Endodermal cell (in vitro differentiated cells): Measurements from ENCODE around the gene TMEM138. TPM values are rescaled to one million over a fixed set of nuclear protein-coding genes. Genes with fewer than 3 reads are reported as not detected.
A peak's percentile ranks its signal among the peaks of the same experiment; 100 is the strongest.

ENCODE experiments used
- DNase-seq: peaks from one replicate; pipeline ENCODE4 v3.0.0-alpha.2; 2017
- H3K27ac ChIP-seq: 2 replicates; pipeline ENCODE4 v1.5.1; 2013; ENCODE audit warnings: mild to moderate bottlenecking, low read depth, low read length, moderate library complexity
- H3K27me3 ChIP-seq: 2 replicates; pipeline ENCODE4 v1.6.1; 2013; ENCODE audit warnings: mild to moderate bottlenecking, low read length, moderate library complexity; ENCODE audit not compliant: insufficient read depth, control insufficient read depth, poor library complexity, severe bottlenecking
- H3K36me3 ChIP-seq: 2 replicates; pipeline ENCODE4 v1.7.0; 2013; ENCODE audit warnings: mild to moderate bottlenecking, low read length, moderate library complexity; ENCODE audit not compliant: control insufficient read depth, insufficient read depth
- H3K4me1 ChIP-seq: one replicate; pipeline ENCODE4 v1.7.0; 2013; ENCODE audit warnings: low read length; ENCODE audit not compliant: control insufficient read depth, insufficient read depth
- H3K4me3 ChIP-seq: 2 replicates; pipeline ENCODE4 v1.5.1; 2013; ENCODE audit warnings: mild to moderate bottlenecking, low read length, moderate library complexity
- H3K9ac ChIP-seq: 2 replicates; pipeline ENCODE4 v1.6.1; 2013; ENCODE audit warnings: mild to moderate bottlenecking, low read length, moderate library complexity; ENCODE audit not compliant: poor library complexity, severe bottlenecking; ENCODE audit errors: extremely low read depth
- H3K9me3 ChIP-seq: 2 replicates; pipeline ENCODE4 v1.6.1; 2013; ENCODE audit warnings: mild to moderate bottlenecking, low read length, moderate library complexity; ENCODE audit not compliant: control insufficient read depth
- H3K27ac Mint-ChIP-seq: 2 replicates; pipeline ENCODE4 v1.8.0; 2020; ENCODE audit warnings: mixed read lengths
- H3K27me3 Mint-ChIP-seq: 2 replicates; pipeline ENCODE4 v1.8.0; 2021; ENCODE audit warnings: mild to moderate bottlenecking, mixed read lengths; ENCODE audit not compliant: insufficient read depth
- H3K36me3 Mint-ChIP-seq: 2 replicates; pipeline ENCODE4 v1.8.0; 2020; ENCODE audit warnings: low read depth, mixed read lengths
- H3K4me1 Mint-ChIP-seq: 2 replicates; pipeline ENCODE4 v1.8.0; 2020; ENCODE audit warnings: mixed read lengths
- H3K4me3 Mint-ChIP-seq: 2 replicates; pipeline ENCODE4 v1.8.0; 2020; ENCODE audit warnings: mild to moderate bottlenecking, moderate library complexity, mixed read lengths
- H3K9me3 Mint-ChIP-seq: 2 replicates; pipeline ENCODE4 v1.8.0; 2020; ENCODE audit warnings: mild to moderate bottlenecking, mixed read lengths
- WGBS, 2 experiments: methylation state at CpG; one replicate each; pipeline versions ENCODE4 v1.1.5 to v1.1.7; 2013; ENCODE audit warnings: missing lambda C conversion rate in 2 of 2, mixed read lengths in 1 of 2; ENCODE audit not compliant: insufficient coverage in 1 of 2, insufficient read length in 1 of 2; 5-methylcytosine and 5-hydroxymethylcytosine counted together
- total RNA-seq, 2 donors: library from RNA; stranded (reverse); fragmentation: NEBNext Ultra II Directional in 1 of 2; extraction: Animal tissue kit (Norgen Biotek cat#: 25700) in 1 of 2; gene quantifications; 2 replicates in 1 of 2; 3 replicates in 1 of 2; pipeline ENCODE4 v1.2.1, GENCODE V29; 2021
- TF ChIP-seq, protein P1 (sequence below): fragments of 200-600 bp; sonication (generic); conservative IDR thresholded peaks from 2 replicates; pipeline ENCODE4 v1.5.0; 2021; ENCODE audit warnings: antibody characterized with exemption, mild to moderate bottlenecking

The TMEM138 gene
- total RNA-seq, 2 donors from 2014 or later, result 26.5 to 29.3 TPM

DNA sequence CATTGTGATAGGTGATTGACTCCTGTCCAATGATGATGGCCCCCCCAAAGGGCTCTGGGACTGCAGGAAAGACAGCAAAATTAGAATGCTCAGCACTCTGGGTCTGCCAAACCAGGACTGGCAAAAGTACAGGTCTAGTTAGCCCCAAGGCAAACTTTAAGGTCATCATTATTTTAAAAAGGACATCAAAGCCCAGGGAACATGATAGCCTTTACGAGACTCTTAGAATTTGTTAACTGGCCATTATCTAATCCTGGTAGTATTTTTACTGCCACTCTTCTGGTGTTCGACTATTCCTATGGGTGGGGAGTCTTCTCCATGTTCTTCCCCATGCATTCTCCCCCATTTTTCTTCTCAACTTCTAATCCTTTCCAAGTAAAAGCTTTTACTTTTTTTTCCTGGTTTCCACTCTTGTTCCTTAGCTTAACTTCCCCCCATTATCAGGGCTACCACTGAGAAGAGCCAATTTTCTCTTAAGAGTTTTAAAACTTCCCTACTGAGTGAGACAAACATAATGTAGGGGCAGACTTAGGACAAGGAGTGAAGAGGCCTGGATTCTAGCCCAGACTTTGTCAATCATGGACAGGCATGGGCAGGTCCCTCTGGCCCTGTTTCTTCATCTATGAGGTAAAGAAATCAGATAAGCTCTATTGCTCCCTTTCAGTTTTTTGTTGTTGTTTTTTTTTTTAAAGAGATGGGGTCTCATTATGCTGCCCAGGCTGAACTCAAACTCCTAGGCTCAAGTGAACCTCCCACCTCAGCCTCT lies 36.3 kb upstream of the TMEM138 start:
- DNase-seq, result no peak
- H3K4me3 Mint-ChIP-seq, result no peak overlapping the region
- H3K4me1 ChIP-seq, result peaks cover 7% of the 10 kb centered on the region
- H3K27ac Mint-ChIP-seq, result peak overlapping the region; percentile 57
- WGBS, 2 experiments, result 82 to 93% methylated on average over 2 of the region's 2 CpGs
- no peak overlapping the region for H3K27ac ChIP-seq
- H3K9me3 Mint-ChIP-seq, result no peaks in the 10 kb centered on the region
- H3K9me3 ChIP-seq, result no peaks in the 10 kb centered on the region
- H3K9ac ChIP-seq, result no peak overlapping the region
- peaks cover 89% of the 10 kb centered on the region for H3K36me3 ChIP-seq
- H3K36me3 Mint-ChIP-seq, result peaks cover 72% of the 10 kb centered on the region
- H3K27me3 ChIP-seq, result no peaks in the 10 kb centered on the region
- TF ChIP-seq, protein P1, sequence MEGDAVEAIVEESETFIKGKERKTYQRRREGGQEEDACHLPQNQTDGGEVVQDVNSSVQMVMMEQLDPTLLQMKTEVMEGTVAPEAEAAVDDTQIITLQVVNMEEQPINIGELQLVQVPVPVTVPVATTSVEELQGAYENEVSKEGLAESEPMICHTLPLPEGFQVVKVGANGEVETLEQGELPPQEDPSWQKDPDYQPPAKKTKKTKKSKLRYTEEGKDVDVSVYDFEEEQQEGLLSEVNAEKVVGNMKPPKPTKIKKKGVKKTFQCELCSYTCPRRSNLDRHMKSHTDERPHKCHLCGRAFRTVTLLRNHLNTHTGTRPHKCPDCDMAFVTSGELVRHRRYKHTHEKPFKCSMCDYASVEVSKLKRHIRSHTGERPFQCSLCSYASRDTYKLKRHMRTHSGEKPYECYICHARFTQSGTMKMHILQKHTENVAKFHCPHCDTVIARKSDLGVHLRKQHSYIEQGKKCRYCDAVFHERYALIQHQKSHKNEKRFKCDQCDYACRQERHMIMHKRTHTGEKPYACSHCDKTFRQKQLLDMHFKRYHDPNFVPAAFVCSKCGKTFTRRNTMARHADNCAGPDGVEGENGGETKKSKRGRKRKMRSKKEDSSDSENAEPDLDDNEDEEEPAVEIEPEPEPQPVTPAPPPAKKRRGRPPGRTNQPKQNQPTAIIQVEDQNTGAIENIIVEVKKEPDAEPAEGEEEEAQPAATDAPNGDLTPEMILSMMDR, result no peak
- H3K4me3 ChIP-seq, result no peak overlapping the region
- no peaks in the 10 kb centered on the region for H3K27me3 Mint-ChIP-seq
- H3K4me1 Mint-ChIP-seq, result peaks cover 16% of the 10 kb centered on the region

DNA sequence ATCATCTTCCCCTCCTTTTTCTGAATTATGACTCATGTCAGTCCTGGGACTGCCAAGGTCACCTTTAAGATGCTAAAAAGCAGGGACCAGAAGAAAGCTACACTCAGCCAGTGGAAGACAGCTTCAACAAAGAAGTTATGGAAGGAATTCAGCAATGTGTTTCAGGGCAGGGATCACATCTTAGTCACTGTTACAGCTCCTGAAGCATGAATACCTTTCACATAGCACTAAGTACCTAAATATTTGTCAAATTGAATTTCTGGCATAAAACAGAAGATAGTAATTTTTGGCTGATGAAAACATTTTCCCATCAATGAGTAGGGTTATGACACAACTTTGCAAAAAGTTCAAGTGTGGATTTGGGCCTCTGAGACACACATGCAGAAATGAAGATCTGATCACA lies 34.5 kb upstream of the TMEM138 start:
- H3K9me3 Mint-ChIP-seq, result no peaks in the 10 kb centered on the region
- H3K4me3 Mint-ChIP-seq, result no peak overlapping the region
- H3K27me3 Mint-ChIP-seq, result no peaks in the 10 kb centered on the region
- no peak for DNase-seq
- H3K36me3 Mint-ChIP-seq, result peaks cover 57% of the 10 kb centered on the region
- no peaks in the 10 kb centered on the region for H3K9me3 ChIP-seq
- H3K9ac ChIP-seq, result no peak overlapping the region
- H3K27me3 ChIP-seq, result no peaks in the 10 kb centered on the region
- no peak overlapping the region for H3K4me3 ChIP-seq
- H3K27ac Mint-ChIP-seq, result no peak overlapping the region
- no peak overlapping the region for H3K27ac ChIP-seq
- H3K36me3 ChIP-seq, result peaks cover 71% of the 10 kb centered on the region
- H3K4me1 Mint-ChIP-seq, result peaks cover 26% of the 10 kb centered on the region
- TF ChIP-seq, protein P1, result no peak
- peaks cover 7% of the 10 kb centered on the region for H3K4me1 ChIP-seq

DNA sequence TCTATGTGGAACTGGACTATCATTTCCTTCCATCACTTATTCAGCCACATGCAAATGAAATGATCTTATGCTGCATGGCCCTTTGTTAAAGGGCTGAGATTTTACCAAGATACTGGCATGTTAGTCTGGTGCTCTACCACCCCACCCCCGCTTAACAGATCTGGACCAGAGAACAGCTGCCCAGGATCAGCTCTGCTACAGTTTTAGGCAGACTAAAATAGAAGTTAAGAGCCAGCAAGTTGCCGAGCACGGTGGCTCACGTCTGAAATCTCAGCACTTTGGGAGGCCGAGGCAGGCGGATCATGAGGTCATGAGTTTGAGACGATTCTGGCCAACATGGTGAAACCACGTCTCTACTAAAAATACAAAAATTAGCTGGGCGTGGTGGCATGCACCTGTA lies 33.8 kb upstream of the TMEM138 start:
- H3K27me3 Mint-ChIP-seq, result no peaks in the 10 kb centered on the region
- H3K36me3 ChIP-seq, result peaks cover 64% of the 10 kb centered on the region
- H3K27ac Mint-ChIP-seq, result no peak overlapping the region
- H3K4me3 Mint-ChIP-seq, result no peak overlapping the region
- TF ChIP-seq, protein P1, result no peak
- peaks cover 26% of the 10 kb centered on the region for H3K4me1 Mint-ChIP-seq
- peaks cover 50% of the 10 kb centered on the region for H3K36me3 Mint-ChIP-seq
- WGBS, 2 experiments, result 95 to 96% methylated on average over 9 of the region's 9 CpGs
- no peaks in the 10 kb centered on the region for H3K27me3 ChIP-seq
- H3K4me3 ChIP-seq, result no peak overlapping the region
- DNase-seq, result no peak
- peaks cover 7% of the 10 kb centered on the region for H3K4me1 ChIP-seq
- no peaks in the 10 kb centered on the region for H3K9me3 ChIP-seq
- no peak overlapping the region for H3K27ac ChIP-seq
- H3K9me3 Mint-ChIP-seq, result no peaks in the 10 kb centered on the region
- H3K9ac ChIP-seq, result no peak overlapping the region
